GM18951 (cell line): ENCODE results near the gene TRAPPC6A.

Source experiments
- POLR2A ChIP-seq: IDR thresholded peaks from 4 replicates; pipeline ENCODE4 v1.6.1; 2011; ENCODE audit warnings: mild to moderate bottlenecking; ENCODE audit not compliant: insufficient read length, insufficient read depth; ENCODE audit errors: extremely low read depth
- in situ Hi-C: fragments of 300-500 bp; cut with MboI; formaldehyde crosslinking; loops from one replicate; pipeline ENCODE4 v1.12.0; 2022; ENCODE audit warnings: low sequenced_read_pairs, mixed read lengths, inconsistent platforms; ENCODE audit not compliant: unreplicated experiment

Gene TRAPPC6A

GRCh38 chr19:45117671-45118070 is 60.4 kb downstream of the TRAPPC6A start:
- TF ChIP-seq POLR2A: no peak
- in situ Hi-C loops: no loop called here

DNA sequence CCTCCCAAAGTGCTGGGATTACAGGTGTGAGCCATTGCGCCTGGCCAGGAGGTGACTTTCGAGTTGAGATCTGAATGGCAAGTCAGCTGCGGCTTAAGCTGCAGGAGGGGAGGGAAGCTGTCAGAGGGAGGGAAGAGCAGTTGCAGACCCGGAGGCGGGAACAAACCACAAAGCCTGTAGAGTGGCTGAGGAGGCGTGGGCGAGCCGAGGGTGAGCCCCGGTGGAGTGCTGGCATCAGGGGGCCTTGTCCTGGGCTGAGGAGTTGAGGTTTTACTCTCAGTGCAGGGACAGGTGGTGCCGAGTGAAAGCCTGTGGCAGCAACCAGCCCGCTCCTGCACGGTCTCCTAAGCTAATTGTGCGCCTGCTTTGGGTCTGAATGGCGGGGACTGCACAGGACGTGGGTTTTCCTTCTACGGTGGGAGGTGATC is 60.9 kb downstream of the TRAPPC6A start:
- in situ Hi-C loops: no loop called here
- TF ChIP-seq POLR2A: no peak

GRCh38 chr19:45115809-45116615 is 62.0 kb downstream of the TRAPPC6A start:
- TF ChIP-seq POLR2A: no peak
- in situ Hi-C loops: no loop called here

GRCh38 chr19:45114116-45114515 is 63.9 kb downstream of the TRAPPC6A start:
- in situ Hi-C loops: no loop called here
- TF ChIP-seq POLR2A: no peak

DNA sequence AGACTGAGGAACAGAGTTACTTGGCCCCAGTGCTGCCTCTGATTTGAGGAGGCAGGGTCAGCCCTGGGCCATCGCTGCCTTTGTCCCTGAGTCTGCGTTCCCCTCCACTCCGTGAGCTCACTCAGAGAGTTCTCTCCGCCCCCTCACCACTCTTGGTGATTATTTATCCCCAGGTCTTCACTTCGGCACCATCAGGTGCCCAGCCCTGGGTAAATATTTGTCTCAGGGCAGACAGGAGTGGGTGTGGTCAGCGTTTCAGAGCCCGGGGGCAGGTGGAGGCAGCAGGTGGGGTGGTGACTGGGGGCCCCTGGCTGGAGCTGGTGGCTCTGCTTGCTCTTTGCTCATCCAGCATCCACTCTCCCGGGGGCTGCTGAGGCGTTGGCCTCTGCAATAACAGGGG is 64.4 kb downstream of the TRAPPC6A start:
- in situ Hi-C loops: no loop called here
- no peak for TF ChIP-seq POLR2A
